NCI-H526 treated with DMSO at 0.1 percent for 48 hours (cell line): ENCODE measurements around the gene OTUD7B.

Experiments used
- DNase-seq: peaks from one replicate; lab custom pipeline; 2025; lab: John Stamatoyannopoulos, UW

Gene OTUD7B

DNA sequence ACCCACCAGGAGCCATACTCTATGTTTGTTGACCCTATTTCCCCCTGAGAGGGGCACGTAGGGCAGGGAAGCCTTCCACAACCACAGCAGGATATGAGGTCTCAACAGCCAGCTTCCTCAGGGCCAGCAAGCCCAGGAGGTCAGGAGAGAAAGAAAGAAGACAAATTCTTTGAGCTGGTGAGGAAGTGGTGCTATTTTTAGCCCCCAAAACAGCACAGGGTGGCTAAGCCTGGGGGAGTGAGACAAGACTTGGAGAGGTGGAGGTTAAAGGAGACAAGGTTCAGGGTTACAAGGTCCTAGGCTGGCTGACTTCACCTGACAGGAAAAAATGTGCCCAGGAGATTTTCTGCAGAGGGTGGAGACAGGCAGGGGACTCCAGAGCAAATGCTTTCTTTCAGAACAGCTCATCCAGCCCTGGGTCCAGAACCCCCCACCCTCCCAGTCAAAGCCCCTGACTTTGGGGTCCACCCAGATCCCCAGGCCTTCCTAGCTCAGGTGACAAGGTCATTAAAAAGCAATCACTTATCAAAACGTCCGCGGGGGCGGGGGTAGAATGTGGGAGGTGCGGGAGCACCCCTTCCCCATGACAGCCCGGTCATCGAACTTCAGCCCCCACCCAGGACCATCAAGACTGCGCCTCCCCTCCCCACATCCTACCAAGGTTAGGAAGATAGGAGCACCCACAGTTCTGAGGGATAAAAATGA lies 94.2 kb downstream of the OTUD7B start:
- DNase-seq, result no peak

DNA sequence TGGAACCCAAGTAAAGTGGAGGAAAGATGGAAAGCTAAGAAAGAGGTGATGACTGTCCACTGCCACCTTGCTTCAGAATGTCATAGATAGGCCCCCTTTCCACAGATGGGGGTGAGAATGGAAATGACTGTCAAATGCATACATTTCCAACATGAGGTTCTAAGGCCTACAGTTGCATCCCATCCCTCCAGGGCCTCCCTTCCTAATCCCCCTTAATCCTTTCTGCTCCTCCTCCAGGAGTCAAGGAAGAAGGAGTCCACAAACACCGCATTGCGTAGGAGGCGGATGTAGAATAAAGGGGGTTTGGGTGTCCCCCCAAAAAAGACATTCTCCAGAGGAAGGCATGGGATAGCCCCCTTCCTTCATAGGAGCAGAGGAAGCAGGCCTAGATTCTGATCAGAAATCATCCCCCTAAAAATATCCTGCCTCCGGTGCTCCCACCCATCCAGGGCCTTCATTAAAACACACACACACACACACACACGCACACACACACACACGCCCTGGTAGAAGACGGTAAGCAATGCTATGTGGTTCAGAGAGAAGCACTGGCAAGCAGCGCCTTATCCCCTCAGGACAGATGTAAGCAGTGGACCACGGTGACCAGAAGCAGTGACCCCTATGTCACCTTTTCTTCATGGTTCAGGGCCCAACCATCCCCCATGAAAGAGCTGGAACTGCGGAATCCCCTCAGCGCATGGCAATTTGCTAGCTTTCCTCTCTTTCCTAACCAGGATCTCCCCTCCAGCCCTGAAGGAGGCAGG lies 94.9 kb downstream of the OTUD7B start:
- DNase-seq, result no peak

DNA sequence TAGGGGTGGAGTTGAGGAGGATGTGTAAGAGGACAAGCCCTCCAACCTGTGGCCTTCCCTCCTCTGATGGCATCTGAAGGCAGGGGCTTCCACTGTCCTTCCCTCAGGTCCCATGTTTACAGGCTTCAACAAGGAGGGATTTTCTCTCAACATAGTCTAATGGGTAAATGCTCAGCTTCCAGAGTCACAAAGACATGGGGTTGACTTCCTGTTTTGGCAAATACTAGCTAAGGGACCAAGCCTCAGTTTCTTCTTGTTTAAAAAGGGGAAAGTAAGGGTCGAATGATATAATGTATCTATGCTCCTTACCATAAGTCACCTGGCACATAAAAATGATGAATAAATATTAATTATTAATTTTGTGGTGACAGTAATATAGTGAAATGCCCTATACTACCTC lies 96.0 kb downstream of the OTUD7B start:
- DNase-seq, result no peak

DNA sequence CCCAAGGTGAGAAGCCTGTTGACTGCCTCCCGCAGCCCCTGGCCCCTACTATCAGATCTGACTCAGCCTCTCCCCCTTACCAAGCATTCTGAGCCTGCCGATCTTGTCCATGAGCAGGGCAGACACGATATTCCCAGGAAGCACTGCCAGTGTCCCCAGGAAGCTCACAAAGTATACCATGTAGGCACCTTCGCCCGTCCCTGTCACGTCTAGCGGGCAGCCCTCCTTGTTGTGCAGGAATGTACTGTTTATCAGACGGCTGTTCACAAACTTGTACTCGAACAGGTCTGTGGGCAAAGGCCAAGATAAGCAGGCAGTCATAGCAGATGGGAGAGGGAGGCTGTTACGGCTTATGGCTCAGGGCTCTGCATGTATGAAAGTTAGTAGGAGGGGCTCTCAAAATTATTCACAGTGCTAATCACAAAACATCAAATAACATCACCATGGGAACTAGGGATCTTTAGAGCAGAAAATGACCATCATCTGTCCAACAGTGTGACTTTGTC lies 103.9 kb downstream of the OTUD7B start:
- DNase-seq, result no peak

DNA sequence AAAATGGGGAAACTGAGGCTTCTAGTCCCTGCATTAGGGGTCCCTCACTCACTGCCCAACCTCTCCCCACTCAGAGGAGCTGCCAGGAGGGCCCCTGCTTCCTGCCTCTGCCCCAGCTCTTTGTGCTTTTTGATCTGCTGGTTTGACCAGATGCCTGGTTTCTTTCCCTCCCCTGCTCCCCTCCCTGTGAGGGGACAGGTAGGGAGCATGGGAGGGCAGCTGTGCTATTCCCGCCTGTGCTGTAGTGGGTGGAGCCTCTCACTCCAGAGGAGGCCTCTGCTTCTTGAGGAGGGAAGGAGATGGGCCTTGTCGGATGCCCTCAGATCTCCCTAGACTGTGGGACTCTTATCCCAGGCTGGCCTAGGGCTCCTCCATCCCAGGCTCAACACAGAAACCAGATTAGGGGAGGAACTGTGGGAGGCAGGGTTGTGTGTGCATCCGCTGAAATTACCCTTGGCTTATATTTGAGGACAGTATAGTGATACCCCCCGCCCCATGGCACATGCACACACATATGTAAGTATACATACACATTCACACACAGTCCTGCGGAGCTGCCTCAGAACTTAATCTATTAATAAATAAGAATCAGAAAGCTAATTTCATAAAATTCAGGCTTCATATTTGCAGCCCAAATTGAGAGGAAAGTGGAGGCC lies 106.6 kb downstream of the OTUD7B start:
- DNase-seq, result no peak

DNA sequence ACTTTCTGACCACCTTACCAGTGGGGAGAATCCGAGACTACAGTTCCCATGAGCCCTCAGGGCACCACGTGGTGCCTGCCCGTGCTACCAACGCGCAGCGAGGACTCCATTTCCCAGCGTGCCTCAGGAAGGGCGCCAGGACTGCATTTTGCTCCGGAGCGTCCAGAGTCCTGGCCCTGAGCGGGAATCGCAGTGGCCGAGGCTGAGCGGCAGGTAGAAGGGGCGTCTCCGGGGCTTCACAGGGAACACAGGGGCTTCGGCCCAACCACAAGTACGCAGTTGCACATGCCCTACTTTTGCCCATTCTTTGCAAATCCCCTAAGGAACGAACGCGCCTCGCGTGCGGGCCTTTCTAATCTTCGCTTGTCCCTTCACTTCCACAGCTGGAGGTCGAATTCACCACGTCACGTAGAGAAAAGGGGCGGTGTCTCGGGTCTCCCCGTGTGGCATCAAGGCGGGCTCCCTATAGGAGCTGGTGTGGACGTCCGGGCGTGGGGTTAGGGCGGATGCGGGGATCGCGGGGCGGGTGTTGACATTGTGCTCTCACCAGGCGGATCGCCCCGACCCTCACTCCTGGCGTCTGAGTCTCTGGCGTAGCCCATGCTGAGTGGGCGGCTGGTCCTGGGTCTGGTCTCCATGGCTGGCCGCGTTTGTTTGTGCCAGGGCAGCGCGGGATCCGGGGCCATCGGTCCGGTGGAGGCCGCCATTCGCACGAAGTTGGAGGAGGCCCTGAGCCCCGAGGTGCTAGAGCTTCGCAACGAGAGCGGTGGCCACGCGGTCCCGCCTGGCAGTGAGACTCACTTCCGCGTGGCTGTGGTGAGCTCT lies 110.9 kb downstream of the OTUD7B start, which contains the start of gene BOLA1:
TSS of gene BOLA1 (plus strand) at position 109 of the 825 bp plus-strand sequence. CDS start at position 601, 492 bp downstream.
- DNase-seq, result peak; percentile 92

DNA sequence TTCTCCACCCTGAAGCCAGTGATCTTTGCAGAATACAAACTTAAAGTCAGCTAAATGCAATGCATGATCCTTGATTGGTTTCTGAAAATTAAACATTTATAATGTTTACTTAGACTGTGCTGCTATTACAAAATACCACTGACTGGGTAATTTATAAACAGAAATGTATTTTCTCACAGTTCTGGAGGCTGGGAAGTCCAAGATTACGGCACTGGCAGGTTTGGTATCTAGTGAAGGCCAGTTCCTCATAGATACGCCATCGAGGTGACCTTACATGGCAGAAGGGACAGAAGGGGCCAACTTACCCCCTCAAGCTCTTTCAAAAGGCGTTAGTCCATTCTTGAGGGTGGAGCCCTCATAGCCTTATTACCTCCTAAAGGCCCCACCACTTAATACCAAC lies 114.0 kb downstream of the OTUD7B start:
- DNase-seq, result no peak

DNA sequence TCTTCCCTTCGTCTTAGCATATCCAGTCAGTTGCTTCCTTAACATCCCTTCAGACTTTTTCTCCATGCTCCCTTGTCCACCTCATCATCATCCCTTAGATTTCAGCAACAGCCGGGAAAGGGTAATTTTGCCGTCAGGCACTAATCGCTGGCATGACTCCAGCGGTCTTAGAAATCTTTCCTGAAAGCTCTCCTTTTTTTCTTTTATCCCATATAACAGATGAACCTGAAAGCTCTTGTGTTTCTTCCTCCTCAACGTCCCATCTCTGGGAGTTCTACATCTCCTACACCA lies 121.6 kb downstream of the OTUD7B start:
- no peak for DNase-seq

DNA sequence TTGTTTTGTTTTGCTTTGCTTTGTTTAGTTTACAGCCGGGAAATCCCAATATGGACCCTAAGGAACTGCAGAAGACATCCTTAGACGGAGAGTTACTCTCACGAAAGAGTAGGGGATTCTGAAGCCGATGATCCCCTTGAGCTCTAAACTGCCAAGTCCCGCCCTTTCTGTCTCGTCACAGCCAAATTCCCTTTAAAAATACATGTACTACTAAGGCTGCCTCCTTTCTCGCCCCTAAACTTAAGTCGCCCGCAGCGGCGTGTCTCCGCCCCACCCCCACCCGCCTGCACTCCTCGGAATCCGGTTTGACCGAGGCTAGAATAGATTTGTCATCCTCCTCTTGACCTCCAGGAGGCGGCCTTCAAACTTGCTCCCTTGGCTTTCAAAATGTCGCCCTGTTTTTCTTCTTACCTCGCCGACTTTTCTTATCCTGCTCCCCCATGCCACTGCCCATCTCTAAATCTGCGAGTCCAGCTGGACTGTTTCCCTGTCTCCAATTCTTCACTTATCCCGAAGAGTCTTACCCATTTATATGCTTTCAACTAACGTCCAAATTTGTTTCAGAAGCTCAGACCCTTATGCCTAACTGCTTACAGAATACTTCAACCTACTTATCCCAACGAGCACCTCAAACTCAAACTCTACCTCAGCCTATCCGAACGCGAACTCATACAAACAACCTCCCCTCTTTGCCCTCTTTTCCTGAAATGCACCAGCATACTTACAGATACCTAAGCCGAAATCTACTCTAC lies 122.1 kb downstream of the OTUD7B start:
- DNase-seq, result peak; percentile 98
